Stimulated activated memory B cell treated with anti-CD40 and anti-IgM and Interleukin-4, amounts not matched to agents 10 μg/mL and 1 μg/mL and 100 μg/mL, for 72 hours (primary cell): ENCODE measurements around the gene IFFO2.
A peak's percentile ranks its signal among the peaks of the same experiment; 100 is the strongest.

Experiments
- ATAC-seq: fragments of 150-1000 bp; cut with Tn5 transposase; 2 replicates; pipeline ENCODE4 v1.10.0; 2021
- H3K27ac Mint-ChIP-seq: one replicate; pipeline ENCODE4 v1.8.0; 2022; ENCODE audit warnings: mild to moderate bottlenecking, mixed read lengths
- H3K27me3 Mint-ChIP-seq: one replicate; pipeline ENCODE4 v1.8.0; 2022; ENCODE audit warnings: mixed read lengths
- H3K36me3 Mint-ChIP-seq: one replicate; pipeline ENCODE4 v1.8.0; 2022; ENCODE audit warnings: mixed read lengths
- H3K4me1 Mint-ChIP-seq: one replicate; pipeline ENCODE4 v1.8.0; 2022; ENCODE audit warnings: mixed read lengths
- H3K4me3 Mint-ChIP-seq: one replicate; pipeline ENCODE4 v1.8.0; 2022; ENCODE audit warnings: mild to moderate bottlenecking, moderate library complexity, mixed read lengths
- H3K9me3 Mint-ChIP-seq: one replicate; pipeline ENCODE4 v1.8.0; 2022; ENCODE audit warnings: mixed read lengths

The IFFO2 gene

GRCh38 chr1:18868801-18869424, 87.6 kb downstream of the IFFO2 start:
- Mint-ChIP-seq H3K9me3 (no peaks in the 10 kb centered on the region), H3K4me3 (no peak overlapping the region), H3K27me3 (peaks cover 52% of the 10 kb centered on the region), H3K36me3 (peaks cover 7% of the 10 kb centered on the region), H3K4me1 (peaks cover 14% of the 10 kb centered on the region), H3K27ac (peak overlapping the region; percentile 46)
- ATAC-seq = no peak

DNA sequence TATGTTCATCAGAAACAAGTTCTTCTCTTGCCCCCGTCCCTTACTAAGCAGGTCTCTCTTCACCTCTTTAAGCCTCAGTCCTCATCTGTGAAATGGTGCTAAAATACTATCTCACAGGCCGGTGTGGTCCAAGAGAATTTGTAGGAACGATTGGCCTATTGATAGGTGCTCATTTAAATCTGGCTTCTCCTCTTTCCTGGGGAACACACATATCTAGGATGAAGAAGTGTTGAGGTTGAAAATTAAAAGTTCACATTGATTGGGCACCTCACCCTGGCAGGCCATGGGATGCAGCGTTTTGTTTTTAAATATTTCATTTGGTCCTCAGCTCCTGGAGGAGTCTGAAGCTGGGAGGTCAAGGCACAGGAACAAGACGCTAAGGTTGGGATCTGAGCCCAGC, 88.1 kb downstream of the IFFO2 start:
- Mint-ChIP-seq H3K36me3 (peaks cover 7% of the 10 kb centered on the region), H3K9me3 (no peaks in the 10 kb centered on the region), H3K4me1 (peaks cover 14% of the 10 kb centered on the region), H3K27ac (no peak overlapping the region), H3K4me3 (no peak overlapping the region), H3K27me3 (peaks cover 52% of the 10 kb centered on the region)
- no peak for ATAC-seq

DNA sequence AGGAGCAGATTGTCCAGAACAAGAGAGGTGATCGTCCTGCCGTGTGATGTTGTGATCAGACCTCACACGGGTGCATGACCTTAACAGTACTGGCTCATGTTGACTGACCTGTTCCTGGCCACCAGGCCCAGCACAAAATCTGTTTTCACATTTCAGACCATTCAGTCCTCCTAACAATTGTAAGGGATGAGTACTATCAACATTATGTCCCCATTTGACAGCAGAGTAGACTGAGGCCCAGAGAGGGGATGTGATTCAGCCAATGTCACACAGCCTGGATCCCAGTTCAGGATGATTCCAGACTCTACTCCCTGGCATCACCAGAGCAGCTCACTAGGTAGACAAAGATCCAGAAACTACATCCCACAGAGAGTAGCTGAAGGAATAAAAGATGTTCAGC, 89.6 kb downstream of the IFFO2 start:
- H3K4me3 Mint-ChIP-seq = no peak overlapping the region
- H3K36me3 Mint-ChIP-seq = no peaks in the 10 kb centered on the region
- H3K9me3 Mint-ChIP-seq = no peaks in the 10 kb centered on the region
- no peak for ATAC-seq
- peaks cover 58% of the 10 kb centered on the region for H3K27me3 Mint-ChIP-seq
- H3K27ac Mint-ChIP-seq = no peak overlapping the region
- H3K4me1 Mint-ChIP-seq = peaks cover 14% of the 10 kb centered on the region

GRCh38 chr1:18866314-18866713, 90.2 kb downstream of the IFFO2 start:
- Mint-ChIP-seq H3K27ac (no peak overlapping the region), H3K36me3 (no peaks in the 10 kb centered on the region), H3K9me3 (no peaks in the 10 kb centered on the region), H3K27me3 (peaks cover 60% of the 10 kb centered on the region), H3K4me1 (peaks cover 14% of the 10 kb centered on the region), H3K4me3 (no peak overlapping the region)
- ATAC-seq = no peak

- H3K4me3 Mint-ChIP-seq = no peak overlapping the region
- ATAC-seq = no peak
- H3K27me3 Mint-ChIP-seq = peaks cover 60% of the 10 kb centered on the region
- no peak overlapping the region for H3K27ac Mint-ChIP-seq
- no peaks in the 10 kb centered on the region for H3K9me3 Mint-ChIP-seq
- peaks cover 14% of the 10 kb centered on the region for H3K4me1 Mint-ChIP-seq
- no peaks in the 10 kb centered on the region for H3K36me3 Mint-ChIP-seq
Observed at GRCh38 chr1:18865176-18865575, 91.3 kb downstream of the IFFO2 start.

DNA sequence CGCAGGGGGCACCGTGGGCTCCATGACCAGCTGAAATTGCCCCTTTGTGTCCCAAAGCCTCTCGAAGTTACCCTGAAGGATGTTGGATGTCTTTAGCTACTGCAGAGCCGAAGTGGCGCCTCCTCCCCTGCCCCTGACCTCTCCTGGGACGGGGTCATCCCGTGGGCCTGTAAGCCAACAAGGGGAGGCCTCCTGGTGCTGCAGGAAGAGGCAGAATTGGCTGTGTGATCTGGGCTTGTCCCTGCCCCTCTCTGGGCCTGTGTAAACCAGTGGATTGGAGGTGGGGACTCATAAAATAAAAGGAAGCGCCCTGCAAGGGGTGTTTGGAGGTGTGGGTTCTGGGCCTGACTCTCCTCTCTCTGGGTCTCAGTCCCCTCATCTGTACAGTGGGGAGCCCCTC, 94.9 kb downstream of the IFFO2 start:
- ATAC-seq = no peak
- Mint-ChIP-seq H3K27me3 (peaks cover 32% of the 10 kb centered on the region), H3K9me3 (no peaks in the 10 kb centered on the region), H3K4me1 (no peaks in the 10 kb centered on the region), H3K36me3 (no peaks in the 10 kb centered on the region), H3K4me3 (no peak overlapping the region), H3K27ac (no peak overlapping the region)

- ATAC-seq = no peak
- Mint-ChIP-seq H3K9me3 (no peaks in the 10 kb centered on the region), H3K36me3 (no peaks in the 10 kb centered on the region), H3K27ac (no peak overlapping the region), H3K27me3 (peaks cover 30% of the 10 kb centered on the region), H3K4me1 (no peaks in the 10 kb centered on the region), H3K4me3 (no peak overlapping the region)
Observed at GRCh38 chr1:18861082-18861481, 95.4 kb downstream of the IFFO2 start.

- no peaks in the 10 kb centered on the region for H3K36me3 Mint-ChIP-seq
- ATAC-seq = no peak
- H3K27me3 Mint-ChIP-seq = peaks cover 27% of the 10 kb centered on the region
- H3K9me3 Mint-ChIP-seq = no peaks in the 10 kb centered on the region
- no peak within 1 kb of the TSS for H3K4me3 Mint-ChIP-seq
- no peak within 1 kb of the TSS for H3K27ac Mint-ChIP-seq
- no peaks in the 10 kb centered on the region for H3K4me1 Mint-ChIP-seq
Observed at GRCh38 chr1:18859560-18859959, 96.9 kb downstream of the IFFO2 start, which contains the start of gene TAS1R2. TSS of gene TAS1R2 (minus strand) at chr1:18859660. CDS start at chr1:18859660, 0 bp downstream.

DNA sequence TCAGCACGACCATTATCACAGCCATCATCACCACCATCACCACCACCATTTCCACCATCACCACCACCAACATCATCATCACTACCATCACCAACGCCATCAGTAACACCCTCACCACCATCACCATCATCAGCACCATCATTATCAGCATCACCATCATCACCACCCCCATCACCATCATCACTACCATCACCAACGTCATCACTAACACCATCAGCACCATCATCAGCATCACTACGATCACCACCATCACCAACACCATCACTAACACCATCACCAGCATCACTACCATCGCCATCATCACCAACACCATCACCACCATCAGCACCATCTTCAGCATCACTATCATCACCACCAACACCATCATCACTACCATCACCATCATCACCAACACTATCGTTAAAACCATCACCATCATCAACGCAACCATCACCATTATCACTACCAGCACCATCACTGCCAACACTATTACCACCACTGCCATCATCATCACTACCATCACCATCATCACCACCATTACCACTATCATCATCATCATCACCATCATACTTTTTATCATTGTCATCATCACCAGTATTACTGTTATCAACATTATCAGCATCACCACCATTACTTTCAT, 98.3 kb downstream of the IFFO2 start:
- Mint-ChIP-seq H3K4me3 (no peak overlapping the region), H3K9me3 (no peaks in the 10 kb centered on the region), H3K27ac (no peak overlapping the region), H3K27me3 (peaks cover 22% of the 10 kb centered on the region), H3K36me3 (no peaks in the 10 kb centered on the region), H3K4me1 (no peaks in the 10 kb centered on the region)
- ATAC-seq = no peak

GRCh38 chr1:18856435-18856834, 100.0 kb downstream of the IFFO2 start:
- Mint-ChIP-seq H3K36me3 (no peaks in the 10 kb centered on the region), H3K4me1 (no peaks in the 10 kb centered on the region), H3K9me3 (no peaks in the 10 kb centered on the region), H3K4me3 (no peak overlapping the region), H3K27ac (no peak overlapping the region), H3K27me3 (peaks cover 15% of the 10 kb centered on the region)
- no peak for ATAC-seq

DNA sequence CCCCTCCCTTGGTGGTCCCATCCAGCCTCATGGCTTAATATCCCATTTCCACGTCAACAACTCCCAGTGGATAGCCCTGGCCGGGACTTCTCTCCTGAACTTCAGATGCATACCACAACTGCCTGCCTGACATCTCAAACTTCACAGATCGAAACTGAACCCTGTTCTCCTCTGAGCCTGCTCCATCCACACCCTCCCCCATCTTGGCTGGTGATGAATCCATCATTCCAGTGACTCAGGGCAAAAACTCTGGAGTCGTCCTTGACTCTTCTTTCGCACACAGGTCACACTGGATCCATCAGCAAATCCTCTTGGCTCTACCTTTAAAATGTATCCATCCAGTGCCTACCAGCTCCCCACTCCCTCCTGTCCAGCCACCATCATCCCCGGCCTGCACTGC, 100.9 kb downstream of the IFFO2 start:
- Mint-ChIP-seq H3K4me1 (no peaks in the 10 kb centered on the region), H3K9me3 (no peaks in the 10 kb centered on the region), H3K4me3 (no peak overlapping the region), H3K27me3 (peaks cover 15% of the 10 kb centered on the region), H3K27ac (no peak overlapping the region), H3K36me3 (no peaks in the 10 kb centered on the region)
- no peak for ATAC-seq

- no peak overlapping the region for H3K4me3 Mint-ChIP-seq
- ATAC-seq = no peak
- H3K27ac Mint-ChIP-seq = no peak overlapping the region
- peaks cover 15% of the 10 kb centered on the region for H3K27me3 Mint-ChIP-seq
- H3K4me1 Mint-ChIP-seq = no peaks in the 10 kb centered on the region
- H3K9me3 Mint-ChIP-seq = no peaks in the 10 kb centered on the region
- no peaks in the 10 kb centered on the region for H3K36me3 Mint-ChIP-seq
Observed at GRCh38 chr1:18854331-18855025, 102.0 kb downstream of the IFFO2 start.
